ENCODE data around the gene HNRNPUL1. TPM values are rescaled to one million over a fixed set of nuclear protein-coding genes. Genes with fewer than 3 reads are reported as not detected.
A peak's percentile ranks its signal among the peaks of the same experiment; 100 is the strongest.

The HNRNPUL1 gene
- total and polyA plus RNA-seq, 9 of the 15 experiments (the other 6 are each of a cell fraction or from before 2014, with no cell fraction given) = 7.3 to 211 (median 85.0) TPM

- CTCF ChIA-PET (ENCODE audit: low intra/inter-chr PET ratio) = no interaction called here
- Histone ChIP-seq H3K27me3 (ENCODE audit: control insufficient read depth in 2 of 2, insufficient read depth in 2 of 2, low read length in 2 of 2) (peaks cover 0 to 12% of the 10 kb centered on the region in 2 experiments; a peak in 2 of 5 replicates), H3K79me2 (ENCODE audit: control insufficient read depth, insufficient read depth, low read length) (no peaks in the 10 kb centered on the region), H4K20me1 (replicated peaks; ENCODE audit: control insufficient read depth, insufficient read depth, low read length) (no peaks in the 10 kb centered on the region), H3K36me3 (ENCODE audit: control insufficient read depth, insufficient read depth, low read length) (no peaks in the 10 kb centered on the region), H3K27ac (ENCODE audit: extremely low read depth, low read depth, low read length) (peak within 1 kb of the TSS; percentile 40), H3K9me3 (replicated peaks; ENCODE audit: control insufficient read depth, insufficient read depth, low read depth, low read length) (no peaks in the 10 kb centered on the region), H2AFZ (ENCODE audit: low read depth, low read length) (peak within 1 kb of the TSS; percentile 66), H3K9ac (ENCODE audit: insufficient read depth in 1 of 2, low read depth in 2 of 2, low read length in 2 of 2) (peak within 1 kb of the TSS in 1 of 2 experiments; percentile 74; a peak in 2 of 4 replicates), H3K9me1 (ENCODE audit: control insufficient read depth, insufficient read depth, low read length) (no peaks in the 10 kb centered on the region), H3K4me1 (replicated peaks in 1 of 2; ENCODE audit: control insufficient read depth in 2 of 2, insufficient read depth in 2 of 2, low read length in 2 of 2) (peaks cover 6 to 34% of the 10 kb centered on the region in 2 experiments; a peak in 4 of 5 replicates), H3K4me2 (ENCODE audit: insufficient read depth, low read length) (peak within 1 kb of the TSS; percentile 35; the same call in 1 of the 2 replicates), H3K4me3 (peak within 1 kb of the TSS; percentile 28)
- ATAC-seq = peak; percentile 16; the same call in 2 of the 3 replicates
- no peak for FAIRE-seq
- WGBS (ENCODE audit: insufficient coverage, low coverage, missing lambda C conversion rate) = 20% methylated on average over 19 of the region's 32 CpGs
- no TSS peak for BruUV-seq (replicated peaks)
- intact Hi-C loops (cut with micrococcal nuclease) = no loop called here
- peak in 2 of 4 experiments; percentile 42 to 48 for DNase-seq (ENCODE audit: extremely low read depth in 1 of 4, low spot score in 3 of 4)
- POLR2A ChIA-PET = interaction anchor here (0.6 to 1.2 kb wide), 2 partner anchors 45 to 441 kb away, joined by 3 to 6 read pairs; partner anchors contain the start of genes HNRNPUL1 and RAB4B
- in situ Hi-C loops (cut with MboI) = no loop called here
- 0 out of 2 replicates have a peak, but pooled peaks have one; percentile 41 for TF ChIP-seq ZBTB7A (IDR thresholded peaks at IDR 0.05; ENCODE audit: borderline replicate concordance, control insufficient read depth, low read depth, low read length)
- TF ChIP-seq PHF8 (IDR thresholded peaks at IDR 0.05; ENCODE audit: borderline replicate concordance, low read length) = peak; percentile 24; the same call in 1 of the 2 replicates
- TF ChIP-seq ARID4B (CRISPR knock-in tag; IDR thresholded peaks at IDR 0.05) = no peak
- TF ChIP-seq RBFOX2 (IDR thresholded peaks at IDR 0.05; ENCODE audit: low read depth, low read length) = peak; percentile 22; the same call in 1 of the 2 replicates
- TF ChIP-seq EGR1 (conservative IDR thresholded peaks at IDR 0.05) = peak; percentile 35; the same call in 1 of the 2 replicates
- TF ChIP-seq, protein P1, sequence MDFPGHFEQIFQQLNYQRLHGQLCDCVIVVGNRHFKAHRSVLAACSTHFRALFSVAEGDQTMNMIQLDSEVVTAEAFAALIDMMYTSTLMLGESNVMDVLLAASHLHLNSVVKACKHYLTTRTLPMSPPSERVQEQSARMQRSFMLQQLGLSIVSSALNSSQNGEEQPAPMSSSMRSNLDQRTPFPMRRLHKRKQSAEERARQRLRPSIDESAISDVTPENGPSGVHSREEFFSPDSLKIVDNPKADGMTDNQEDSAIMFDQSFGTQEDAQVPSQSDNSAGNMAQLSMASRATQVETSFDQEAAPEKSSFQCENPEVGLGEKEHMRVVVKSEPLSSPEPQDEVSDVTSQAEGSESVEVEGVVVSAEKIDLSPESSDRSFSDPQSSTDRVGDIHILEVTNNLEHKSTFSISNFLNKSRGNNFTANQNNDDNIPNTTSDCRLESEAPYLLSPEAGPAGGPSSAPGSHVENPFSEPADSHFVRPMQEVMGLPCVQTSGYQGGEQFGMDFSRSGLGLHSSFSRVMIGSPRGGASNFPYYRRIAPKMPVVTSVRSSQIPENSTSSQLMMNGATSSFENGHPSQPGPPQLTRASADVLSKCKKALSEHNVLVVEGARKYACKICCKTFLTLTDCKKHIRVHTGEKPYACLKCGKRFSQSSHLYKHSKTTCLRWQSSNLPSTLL (IDR thresholded peaks at IDR 0.05) = 0 out of 2 replicates have a peak, but pooled peaks have one; percentile 13
- no peak for TF ChIP-seq MXI1 (IDR thresholded peaks at IDR 0.05; ENCODE audit: low read depth, low read length)
- TF ChIP-seq ZFP91 (CRISPR knock-in tag; IDR thresholded peaks at IDR 0.05) = peak; percentile 70; the same call in 1 of the 2 replicates
- peak; percentile 39; the same call in 1 of the 2 replicates for TF ChIP-seq CREM (IDR thresholded peaks at IDR 0.05; ENCODE audit: low read depth)
- TF ChIP-seq HNRNPL (IDR thresholded peaks at IDR 0.05; ENCODE audit: low read depth, low read length) = peak; percentile 50; the same call in 1 of the 2 replicates
- TF ChIP-seq HDAC2 (IDR thresholded peaks at IDR 0.05) = 0 out of 2 replicates have a peak, but pooled peaks have one; percentile 8
These were observed 45.3 kb upstream of the HNRNPUL1 start, which contains the start of gene AXL for GRCh38 chr19:41218615-41219507. AXL (plus strand) TSS chr19:41219223; CDS start chr19:41219393, 170 bp downstream.

Measured in K562 (cell line).